Activated naive CD8-positive, alpha-beta T cell treated with anti-CD3 and anti-CD28 coated beads, Interleukin-2, amount 10 ng/mL, durations not matched to agents 7 days and 5 days (primary cell): ENCODE measurements around the gene CAMSAP1. TPM values are rescaled to one million over a fixed set of nuclear protein-coding genes. Genes with fewer than 3 reads are reported as not detected.
"Not testable (repeated sequence)": the region's sequence is repeated elsewhere in the genome, so short reads cannot be mapped to it uniquely, and the experiment has no call there.

Experiments
- ATAC-seq: fragments of 150-1000 bp; cut with Tn5 transposase; one replicate; pipeline ENCODE4 v1.10.0; 2021; ENCODE audit warnings: low read depth, moderate library complexity
- POLR2A ChIA-PET: fragments of 350-600 bp; sonication (Branson Sonifier 250); formaldehyde crosslinking; loops from one replicate; lab custom pipeline; 2021; ENCODE audit warnings: antibody characterized with exemption; lab: Charles Lee
- DNase-seq: peaks from one replicate; pipeline ENCODE4 v3.0.0; 2021
- H3K27ac Mint-ChIP-seq: one replicate; pipeline ENCODE4 v1.8.0; 2022; ENCODE audit warnings: mild to moderate bottlenecking, mixed read lengths
- H3K27me3 Mint-ChIP-seq: one replicate; pipeline ENCODE4 v1.8.0; 2022; ENCODE audit warnings: mild to moderate bottlenecking, moderate library complexity, mixed read lengths
- H3K36me3 Mint-ChIP-seq: one replicate; pipeline ENCODE4 v1.8.0; 2021; ENCODE audit warnings: mild to moderate bottlenecking, mixed read lengths
- H3K4me1 Mint-ChIP-seq: one replicate; pipeline ENCODE4 v1.8.0; 2021; ENCODE audit warnings: mixed read lengths
- H3K4me3 Mint-ChIP-seq: one replicate; pipeline ENCODE4 v1.8.0; 2022; ENCODE audit warnings: mild to moderate bottlenecking, moderate library complexity, mixed read lengths
- H3K9me3 Mint-ChIP-seq: one replicate; pipeline ENCODE4 v1.8.0; 2021; ENCODE audit warnings: mixed read lengths
- total RNA-seq, 2 experiments: library from RNA; stranded (reverse); gene quantifications; one replicate each; pipeline ENCODE4 v1.2.3, GENCODE V29; 2021

The CAMSAP1 gene
- total RNA-seq, 2 experiments from 2014 or later = 32.5 to 35.4 TPM

GRCh38 chr9:135947105-135947504 lies 39.8 kb upstream of the CAMSAP1 start:
- H3K4me3 Mint-ChIP-seq, H3K27me3 Mint-ChIP-seq, ATAC-seq, H3K9me3 Mint-ChIP-seq, POLR2A ChIA-PET, DNase-seq, H3K27ac Mint-ChIP-seq, H3K4me1 Mint-ChIP-seq: not testable (repeated sequence)
- H3K36me3 Mint-ChIP-seq = peaks cover 26% of the 10 kb centered on the region

GRCh38 chr9:135946392-135946994 lies 39.1 kb upstream of the CAMSAP1 start:
- no peak overlapping the region for H3K4me3 Mint-ChIP-seq
- ATAC-seq (no peak), DNase-seq (no peak)
- H3K4me1 Mint-ChIP-seq = peaks cover 2% of the 10 kb centered on the region
- H3K36me3 Mint-ChIP-seq = peaks cover 29% of the 10 kb centered on the region
- no peaks in the 10 kb centered on the region for H3K9me3 Mint-ChIP-seq
- H3K27me3 Mint-ChIP-seq = no peaks in the 10 kb centered on the region
- POLR2A ChIA-PET = no interaction called here
- no peak overlapping the region for H3K27ac Mint-ChIP-seq

DNA sequence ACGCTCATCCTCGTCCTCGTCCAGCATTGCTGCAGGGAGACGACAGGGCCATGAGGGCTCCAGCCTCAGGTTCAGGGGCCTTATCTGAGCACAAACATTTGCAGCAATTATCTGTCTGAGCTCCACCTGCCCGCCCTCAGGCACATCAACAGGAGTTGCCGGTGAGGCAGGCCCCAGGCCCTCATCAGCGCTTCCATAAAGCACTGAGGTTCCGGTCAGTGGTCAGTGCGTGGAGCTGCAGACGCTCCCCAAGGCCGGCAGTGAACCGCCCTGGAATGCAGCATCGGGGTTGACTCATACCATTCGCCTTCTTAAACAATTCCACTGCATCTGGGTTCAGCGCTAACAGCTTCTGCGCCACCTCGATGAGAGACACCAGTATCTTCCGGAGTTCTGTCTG lies 38.6 kb upstream of the CAMSAP1 start:
- DNase-seq = no peak
- peaks cover 2% of the 10 kb centered on the region for H3K4me1 Mint-ChIP-seq
- no peak overlapping the region for H3K4me3 Mint-ChIP-seq
- H3K9me3 Mint-ChIP-seq = no peaks in the 10 kb centered on the region
- POLR2A ChIA-PET = no interaction called here
- peaks cover 31% of the 10 kb centered on the region for H3K36me3 Mint-ChIP-seq
- H3K27me3 Mint-ChIP-seq = no peaks in the 10 kb centered on the region
- H3K27ac Mint-ChIP-seq = no peak overlapping the region
- ATAC-seq = no peak

DNA sequence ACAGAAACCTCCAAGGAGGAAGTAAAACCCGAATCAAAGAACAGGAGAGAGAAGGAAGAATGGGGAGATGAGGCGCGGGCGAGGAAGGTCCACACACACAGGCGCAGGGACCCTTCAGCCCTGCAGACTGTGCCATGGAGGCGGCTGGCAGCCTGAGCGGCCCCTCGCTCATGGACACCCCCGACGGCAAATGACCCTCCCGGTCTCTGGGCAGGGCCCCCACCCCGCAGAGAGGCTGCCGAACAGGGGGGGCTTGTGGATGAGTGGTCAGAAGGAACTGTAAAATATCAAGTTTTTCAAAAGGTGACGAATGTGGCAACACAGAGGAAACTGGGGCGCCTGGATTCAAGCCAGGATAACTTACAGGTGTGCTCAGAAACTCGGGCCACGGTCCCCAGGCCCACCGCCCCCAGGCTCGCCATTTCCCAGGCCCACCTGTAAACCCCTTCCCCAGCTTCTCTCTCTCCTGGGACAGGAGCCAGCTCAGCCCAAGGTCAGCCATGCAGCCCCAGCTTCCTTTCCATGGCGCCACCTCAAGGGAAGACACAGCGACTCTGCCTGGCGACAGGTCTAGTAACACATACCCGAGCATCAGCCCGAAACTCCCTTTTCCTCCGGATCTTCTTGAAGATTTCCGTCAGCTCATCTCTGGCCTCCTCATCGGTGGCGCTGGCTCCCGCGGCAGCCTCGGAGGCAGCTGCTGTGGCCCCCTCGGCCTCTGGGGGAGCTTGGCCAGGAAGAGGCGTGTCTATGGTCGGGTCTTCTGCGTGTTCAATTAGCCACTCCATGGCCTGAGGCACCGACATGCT lies 37.3 kb upstream of the CAMSAP1 start:
- peaks cover 2% of the 10 kb centered on the region for H3K4me1 Mint-ChIP-seq
- POLR2A ChIA-PET = no interaction called here
- H3K27me3 Mint-ChIP-seq = no peaks in the 10 kb centered on the region
- DNase-seq (no peak), ATAC-seq (no peak)
- peaks cover 39% of the 10 kb centered on the region for H3K36me3 Mint-ChIP-seq
- H3K4me3 Mint-ChIP-seq = no peak overlapping the region
- no peak overlapping the region for H3K27ac Mint-ChIP-seq
- no peaks in the 10 kb centered on the region for H3K9me3 Mint-ChIP-seq

DNA sequence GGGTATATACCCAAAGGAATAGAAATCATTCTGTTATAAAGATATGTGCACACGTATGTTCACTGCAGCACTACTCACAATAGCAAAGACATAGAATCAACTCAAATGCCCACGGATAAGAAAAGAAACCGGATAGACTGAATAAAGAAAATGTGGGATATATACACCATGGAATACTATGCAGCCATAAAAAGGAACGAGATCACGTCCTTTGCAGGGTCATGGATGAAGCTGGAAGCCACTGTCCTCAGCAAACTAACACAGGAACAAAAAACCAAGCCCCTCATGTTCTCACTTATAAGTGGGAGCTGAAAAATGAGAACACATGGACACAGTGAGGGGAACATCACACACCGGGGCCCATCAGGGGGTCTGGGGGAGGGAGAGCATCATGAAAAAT lies 36.3 kb upstream of the CAMSAP1 start:
- H3K27ac Mint-ChIP-seq, H3K9me3 Mint-ChIP-seq, H3K27me3 Mint-ChIP-seq, H3K4me1 Mint-ChIP-seq, ATAC-seq, H3K4me3 Mint-ChIP-seq, DNase-seq: not testable (repeated sequence)
- peaks cover 43% of the 10 kb centered on the region for H3K36me3 Mint-ChIP-seq
- POLR2A ChIA-PET = interaction anchor here (0.6 kb wide), 1 partner anchor 66 kb away, joined by 3 read pairs; no protein-coding TSS in a partner anchor

DNA sequence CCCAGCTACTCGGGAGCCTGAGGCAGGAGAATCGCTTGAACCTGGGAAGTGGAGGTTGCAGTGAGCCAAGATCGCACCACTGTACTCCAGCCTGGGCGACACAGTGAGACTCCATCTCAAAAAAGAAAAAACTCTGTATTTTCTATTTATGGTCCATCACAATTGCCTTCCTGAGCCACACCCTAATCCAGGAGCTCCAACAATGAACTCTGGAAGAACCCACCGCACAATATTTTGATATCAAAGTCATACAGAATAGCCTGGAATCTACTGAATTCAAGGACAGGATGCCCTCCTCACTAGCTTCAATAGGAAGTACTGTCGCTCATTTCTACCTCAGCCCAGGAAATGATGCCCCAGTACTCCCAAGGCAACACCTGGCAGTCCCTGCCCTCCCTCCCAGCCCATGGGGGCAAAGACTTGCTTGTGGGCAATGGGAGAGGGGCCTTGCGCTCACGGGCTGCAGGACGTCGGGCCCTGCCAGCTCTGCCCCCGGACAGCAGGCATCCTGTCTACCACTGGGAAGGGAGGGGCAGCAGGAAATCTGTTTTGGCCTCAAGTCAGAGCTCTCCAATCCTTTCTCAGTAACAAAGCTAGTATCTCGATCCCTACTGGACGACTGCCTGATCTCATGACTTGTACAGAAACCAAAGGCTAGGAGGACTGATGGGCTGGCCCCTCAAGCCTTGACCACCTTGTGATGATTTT lies 34.1 kb upstream of the CAMSAP1 start:
- Mint-ChIP-seq H3K4me3 (no peak overlapping the region), H3K9me3 (peaks cover 4% of the 10 kb centered on the region), H3K27ac (no peak overlapping the region), H3K27me3 (no peaks in the 10 kb centered on the region), H3K36me3 (peaks cover 60% of the 10 kb centered on the region), H3K4me1 (peaks cover 5% of the 10 kb centered on the region)
- DNase-seq (no peak), ATAC-seq (no peak)
- POLR2A ChIA-PET = no interaction called here

- H3K4me1 Mint-ChIP-seq = peaks cover 5% of the 10 kb centered on the region
- H3K27me3 Mint-ChIP-seq = no peaks in the 10 kb centered on the region
- peak; percentile 61 for ATAC-seq
- peaks cover 67% of the 10 kb centered on the region for H3K36me3 Mint-ChIP-seq
- H3K4me3 Mint-ChIP-seq = peak overlapping the region; percentile 47
- peak overlapping the region; percentile 82 for H3K27ac Mint-ChIP-seq
- POLR2A ChIA-PET = no interaction called here
- peaks cover 4% of the 10 kb centered on the region for H3K9me3 Mint-ChIP-seq
- peak; percentile 53 for DNase-seq
These were observed 32.3 kb upstream of the CAMSAP1 start for GRCh38 chr9:135939351-135940265.

DNA sequence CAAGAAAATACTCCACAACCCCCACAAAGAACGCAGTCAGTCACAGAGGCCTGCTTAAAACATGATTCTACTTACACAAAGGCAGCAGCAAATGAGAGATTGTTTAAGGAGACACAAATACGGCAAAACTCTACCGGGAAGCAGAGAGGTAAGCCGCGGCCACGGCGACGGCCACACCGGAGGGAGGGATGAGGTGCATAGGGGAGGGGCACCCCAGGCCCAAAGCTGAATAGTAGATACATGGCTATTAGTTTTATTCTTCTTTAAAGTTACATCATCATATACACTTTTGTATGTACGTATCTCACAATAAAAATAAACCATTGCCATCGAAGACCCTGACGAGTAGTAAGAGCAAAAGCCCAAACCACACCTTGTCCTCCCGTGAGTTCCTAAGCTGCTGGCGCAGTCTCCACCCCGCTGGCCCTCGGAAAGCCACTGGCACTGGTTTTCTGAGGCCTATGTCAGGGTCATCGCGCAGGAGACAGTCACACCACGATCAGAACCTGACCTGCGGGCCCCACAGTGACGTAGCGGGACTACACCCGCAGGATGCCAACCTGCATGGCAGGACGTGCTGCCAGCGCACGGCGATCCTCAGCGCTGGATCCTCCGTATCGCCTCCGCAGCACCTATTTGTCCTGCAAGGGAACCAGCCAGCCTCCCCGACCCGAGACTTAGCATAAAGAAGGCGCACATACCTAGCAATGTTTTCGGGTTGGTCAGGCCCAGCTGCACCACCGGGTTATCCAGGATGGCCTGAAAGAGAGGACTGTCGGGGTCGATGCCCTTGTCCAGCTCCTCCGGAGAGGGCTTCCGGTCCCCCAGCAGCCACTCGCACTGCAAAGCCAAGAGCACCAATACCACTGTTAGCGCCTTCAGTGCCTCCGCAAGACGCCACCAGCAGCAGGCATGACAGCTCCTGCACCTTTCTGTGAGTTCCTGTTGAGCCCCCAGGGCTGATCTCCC lies 30.5 kb upstream of the CAMSAP1 start:
- H3K9me3 Mint-ChIP-seq = peaks cover 4% of the 10 kb centered on the region
- peaks cover 5% of the 10 kb centered on the region for H3K4me1 Mint-ChIP-seq
- ATAC-seq = no peak
- H3K27me3 Mint-ChIP-seq = no peaks in the 10 kb centered on the region
- POLR2A ChIA-PET = no interaction called here
- H3K27ac Mint-ChIP-seq = no peak overlapping the region
- H3K36me3 Mint-ChIP-seq = peaks cover 59% of the 10 kb centered on the region
- no peak for DNase-seq
- no peak overlapping the region for H3K4me3 Mint-ChIP-seq

DNA sequence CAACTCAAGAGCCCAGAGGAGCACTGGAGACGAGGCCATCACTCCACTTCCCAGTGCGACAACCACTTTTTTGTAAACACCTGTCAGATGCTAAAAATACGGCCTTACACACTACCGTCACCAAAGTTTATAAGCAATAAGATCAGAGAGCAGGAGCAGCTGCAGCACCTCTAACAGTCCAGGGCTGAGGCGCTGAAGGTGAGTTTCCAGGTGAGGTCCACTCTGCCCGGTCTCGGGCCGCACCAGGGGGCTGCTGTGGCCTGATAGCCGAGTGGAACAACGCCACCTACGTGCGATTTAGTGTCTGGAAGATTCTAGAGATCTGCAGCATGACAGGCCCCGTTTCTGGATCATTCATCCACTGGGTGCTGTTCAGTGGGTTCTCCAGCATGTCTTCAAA lies 25.8 kb upstream of the CAMSAP1 start:
- H3K4me1 Mint-ChIP-seq = peaks cover under 1% of the 10 kb centered on the region
- no peak overlapping the region for H3K4me3 Mint-ChIP-seq
- ATAC-seq (no peak), DNase-seq (no peak)
- POLR2A ChIA-PET = no interaction called here
- H3K27me3 Mint-ChIP-seq = no peaks in the 10 kb centered on the region
- no peak overlapping the region for H3K27ac Mint-ChIP-seq
- H3K9me3 Mint-ChIP-seq = no peaks in the 10 kb centered on the region
- H3K36me3 Mint-ChIP-seq = peaks cover 35% of the 10 kb centered on the region

DNA sequence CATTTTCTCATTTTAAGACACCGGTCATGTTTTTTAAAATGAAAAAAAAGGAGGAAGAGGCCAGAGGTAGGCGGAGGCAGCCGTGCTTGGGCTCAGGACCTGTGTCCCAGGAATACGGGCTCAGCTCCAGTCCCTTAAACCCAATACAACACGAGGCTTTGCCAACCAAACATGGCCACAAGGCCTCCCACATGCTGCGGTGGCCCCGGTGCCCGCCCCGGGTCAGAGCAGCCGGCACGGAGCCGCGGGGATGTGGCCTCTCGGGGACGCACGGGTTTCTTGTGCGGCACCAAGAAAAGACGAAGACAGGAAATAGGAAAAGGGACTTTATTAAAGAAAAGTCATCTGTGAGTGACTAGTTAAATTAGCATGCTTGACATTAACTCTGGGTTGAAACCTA lies 25.3 kb upstream of the CAMSAP1 start:
- Mint-ChIP-seq H3K4me1 (peaks cover 3% of the 10 kb centered on the region), H3K36me3 (peaks cover 30% of the 10 kb centered on the region), H3K4me3 (no peak overlapping the region), H3K27ac (no peak overlapping the region), H3K9me3 (no peaks in the 10 kb centered on the region), H3K27me3 (no peaks in the 10 kb centered on the region)
- POLR2A ChIA-PET = no interaction called here
- ATAC-seq (no peak), DNase-seq (no peak)

GRCh38 chr9:135931349-135931820 lies 24.0 kb upstream of the CAMSAP1 start:
- Mint-ChIP-seq H3K4me3 (no peak overlapping the region), H3K36me3 (peaks cover 20% of the 10 kb centered on the region), H3K9me3 (no peaks in the 10 kb centered on the region), H3K27ac (no peak overlapping the region), H3K4me1 (peaks cover 3% of the 10 kb centered on the region), H3K27me3 (no peaks in the 10 kb centered on the region)
- POLR2A ChIA-PET = no interaction called here
- ATAC-seq (no peak), DNase-seq (no peak)
